GM12891 (cell line): ENCODE measurements around the gene TNPO3.

Experiments used
- POLR2A ChIP-seq: IDR thresholded peaks from 2 replicates; pipeline ENCODE4 v1.6.1; 2011; ENCODE audit warnings: low read depth, low read length, control low read depth
- SPI1 ChIP-seq: IDR thresholded peaks from 2 replicates; pipeline ENCODE4 v1.6.1; 2011; ENCODE audit warnings: low read depth, low read length, control low read depth

GRCh38 chr7:129017264-129017663, 37.6 kb downstream of the TNPO3 start:
- TF ChIP-seq POLR2A (no peak), SPI1 (no peak)
